Duodenal mucosa (tissue), 2 donors: ENCODE data around the gene CCDC33.

Source experiments
- H3K27ac ChIP-seq: one replicate; pipeline ENCODE4 v1.7.0; 2013; ENCODE audit warnings: low read depth, low read length
- H3K27me3 ChIP-seq, 2 donors: one replicate each; pipeline ENCODE4 v1.7.0; 2013; ENCODE audit warnings: low read length in 2 of 2, control low read depth in 1 of 2; ENCODE audit not compliant: insufficient read depth in 2 of 2, control insufficient read depth in 1 of 2
- H3K36me3 ChIP-seq, 2 donors: one replicate each; pipeline ENCODE4 v1.7.0; 2013; ENCODE audit warnings: low read length in 2 of 2, control low read depth in 1 of 2; ENCODE audit not compliant: insufficient read depth in 2 of 2, control insufficient read depth in 1 of 2
- H3K4me1 ChIP-seq, 2 donors: one replicate each; pipeline ENCODE4 v1.7.0; 2013; ENCODE audit warnings: low read length in 2 of 2, control low read depth in 1 of 2; ENCODE audit not compliant: insufficient read depth in 2 of 2, control insufficient read depth in 1 of 2
- H3K4me3 ChIP-seq, 2 donors: one replicate each; pipeline ENCODE4 v1.7.0; 2013; ENCODE audit warnings: low read length in 2 of 2, low read depth in 1 of 2
- H3K9ac ChIP-seq, 2 donors: one replicate each; pipeline ENCODE4 v1.7.0; 2013; ENCODE audit warnings: low read length in 2 of 2, low read depth in 1 of 2
- H3K9me3 ChIP-seq, 2 donors: one replicate each; pipeline ENCODE4 v1.7.0; 2013; ENCODE audit warnings: low read length in 2 of 2, control low read depth in 1 of 2; ENCODE audit not compliant: control insufficient read depth in 1 of 2

CCDC33 gene

DNA sequence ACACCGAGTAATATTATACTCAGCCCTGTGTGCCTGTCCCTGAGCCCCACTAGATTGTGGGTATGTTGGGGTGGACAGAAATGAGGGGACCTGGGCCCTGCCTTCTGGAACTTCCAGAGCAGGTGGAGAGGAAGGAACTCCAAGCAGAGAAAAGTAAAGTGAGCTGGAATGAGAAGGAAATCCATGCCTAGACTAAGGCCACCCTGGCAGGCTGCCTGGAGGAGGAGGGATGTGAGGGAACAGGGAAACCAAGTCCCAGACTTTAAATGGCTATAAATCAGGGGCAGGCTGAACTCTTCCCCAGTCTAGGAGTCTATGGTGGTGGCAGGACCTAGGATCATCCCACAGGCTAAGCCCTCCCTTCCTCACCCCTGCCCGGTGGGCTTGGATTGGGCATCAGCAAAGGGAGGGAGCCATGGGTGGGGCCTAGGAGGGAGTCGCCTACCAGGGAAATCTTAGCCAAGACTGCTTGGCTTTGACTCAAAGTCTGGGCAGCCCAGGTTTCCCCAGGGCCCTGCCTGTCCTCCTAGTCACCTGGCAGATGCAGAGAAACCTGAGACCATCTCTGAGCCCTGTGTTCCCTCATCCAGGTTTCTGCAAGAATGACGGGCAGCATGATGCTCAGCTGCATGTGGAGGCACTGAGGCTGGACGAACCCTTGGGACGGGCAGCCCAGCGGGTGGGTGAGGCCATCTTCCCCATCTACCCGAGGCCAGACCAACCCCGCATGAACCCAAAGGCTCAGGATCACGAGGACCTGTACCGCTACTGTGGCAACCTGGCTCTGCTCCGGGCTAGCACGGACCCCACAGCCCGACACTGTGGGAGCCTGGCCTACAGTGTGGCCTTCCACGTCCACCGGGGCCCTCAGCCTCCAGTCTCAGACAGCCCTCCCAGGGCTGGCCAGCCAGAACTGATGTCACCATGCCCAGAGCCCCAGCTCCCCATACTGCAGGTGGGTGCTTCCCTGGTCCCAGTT is 17.9 kb upstream of the CCDC33 start:
- H3K4me1 ChIP-seq = no peaks in the 10 kb centered on the region
- H3K9me3 ChIP-seq = no peaks in the 10 kb centered on the region
- no peak overlapping the region for H3K4me3 ChIP-seq
- peaks cover 12 to 22% of the 10 kb centered on the region in 2 donors for H3K27me3 ChIP-seq
- no peak overlapping the region for H3K9ac ChIP-seq
- H3K36me3 ChIP-seq = no peaks in the 10 kb centered on the region
- H3K27ac ChIP-seq = no peak overlapping the region

DNA sequence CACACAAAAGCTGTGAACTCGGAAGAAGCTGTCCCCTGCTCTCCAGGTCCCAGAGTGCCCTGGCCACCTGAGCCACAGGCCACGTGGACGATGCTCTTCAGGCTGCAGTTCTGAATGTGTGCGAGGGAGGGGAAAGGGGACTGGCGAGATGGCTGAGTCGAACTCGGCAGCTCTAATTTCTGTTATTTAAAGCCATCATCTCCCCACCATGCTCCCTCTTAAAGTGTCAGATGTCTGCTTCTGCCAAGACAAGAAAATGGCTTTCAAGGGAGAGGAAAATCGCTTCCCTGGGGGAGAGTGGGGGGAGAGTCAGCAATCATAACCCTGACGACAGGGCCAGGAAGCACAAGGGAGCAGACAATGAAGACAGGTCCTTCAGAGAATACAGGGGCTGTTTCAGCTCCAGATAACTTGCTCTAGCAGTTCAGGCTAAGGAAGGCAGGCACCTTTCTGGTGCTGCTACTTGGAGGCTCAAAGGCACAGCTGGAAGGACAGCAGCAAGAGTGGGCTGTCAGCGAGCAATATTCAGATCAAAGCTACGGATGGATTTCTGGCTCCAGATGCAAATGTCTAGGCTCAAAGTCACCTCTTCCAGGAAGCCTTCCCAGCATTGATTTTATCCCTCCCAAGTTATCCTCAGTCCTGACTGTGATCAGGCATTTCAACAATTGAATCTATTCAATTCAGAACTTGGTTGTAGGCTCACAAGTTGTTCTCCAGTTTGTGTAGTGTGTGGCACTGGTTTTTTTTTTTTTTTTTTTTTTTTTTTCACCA is 15.5 kb upstream of the CCDC33 start:
- Histone ChIP-seq H3K4me1 (no peaks in the 10 kb centered on the region), H3K4me3 (no peak overlapping the region), H3K9me3 (no peaks in the 10 kb centered on the region), H3K27me3 (peaks cover 23 to 27% of the 10 kb centered on the region in 2 donors), H3K9ac (no peak overlapping the region), H3K27ac (no peak overlapping the region), H3K36me3 (no peaks in the 10 kb centered on the region)

DNA sequence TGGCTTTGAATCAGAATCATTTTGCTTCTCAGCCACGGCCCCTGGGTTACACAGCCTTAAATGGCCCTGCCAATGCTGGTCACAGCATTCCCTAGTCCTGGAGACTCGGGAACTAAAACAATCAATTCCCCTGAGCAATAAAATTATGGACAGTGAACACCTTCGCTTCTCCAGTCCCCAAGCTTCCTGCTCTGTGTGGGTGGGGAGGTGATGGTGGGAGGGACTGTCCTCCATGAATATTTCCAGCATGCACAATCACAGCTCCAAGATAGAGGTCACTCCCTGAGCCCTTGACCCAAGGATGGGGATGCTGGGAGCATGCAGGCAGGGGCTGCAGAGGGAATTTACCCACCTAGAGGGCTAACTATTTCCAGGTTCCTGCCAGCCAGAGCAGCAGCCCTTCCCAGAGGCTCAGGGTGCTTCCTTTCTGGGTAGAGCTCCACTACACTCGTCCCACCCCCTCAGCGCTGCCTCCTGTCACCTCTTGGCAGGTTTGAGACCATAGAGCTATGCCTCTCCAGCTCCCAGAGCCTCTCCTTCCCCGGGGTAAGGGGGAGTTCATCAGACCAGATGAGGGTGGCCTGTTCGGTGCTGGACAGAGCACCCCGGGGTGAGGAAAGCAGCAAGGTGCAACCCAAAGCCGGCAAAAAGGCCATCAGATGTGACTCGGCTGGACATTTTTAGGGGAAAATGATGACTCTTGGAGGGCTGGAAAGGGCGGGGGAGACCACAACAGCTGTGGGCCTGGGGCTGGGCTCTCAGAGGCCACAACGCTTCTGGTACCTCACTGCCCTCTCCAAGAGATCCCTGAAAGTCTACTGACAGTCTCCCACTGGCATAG is 14.5 kb upstream of the CCDC33 start:
- no peak overlapping the region for H3K9ac ChIP-seq
- H3K4me3 ChIP-seq = no peak overlapping the region
- H3K9me3 ChIP-seq = no peaks in the 10 kb centered on the region
- H3K4me1 ChIP-seq = no peaks in the 10 kb centered on the region
- no peaks in the 10 kb centered on the region for H3K36me3 ChIP-seq
- H3K27ac ChIP-seq = no peak overlapping the region
- H3K27me3 ChIP-seq = peaks cover 23 to 27% of the 10 kb centered on the region in 2 donors

DNA sequence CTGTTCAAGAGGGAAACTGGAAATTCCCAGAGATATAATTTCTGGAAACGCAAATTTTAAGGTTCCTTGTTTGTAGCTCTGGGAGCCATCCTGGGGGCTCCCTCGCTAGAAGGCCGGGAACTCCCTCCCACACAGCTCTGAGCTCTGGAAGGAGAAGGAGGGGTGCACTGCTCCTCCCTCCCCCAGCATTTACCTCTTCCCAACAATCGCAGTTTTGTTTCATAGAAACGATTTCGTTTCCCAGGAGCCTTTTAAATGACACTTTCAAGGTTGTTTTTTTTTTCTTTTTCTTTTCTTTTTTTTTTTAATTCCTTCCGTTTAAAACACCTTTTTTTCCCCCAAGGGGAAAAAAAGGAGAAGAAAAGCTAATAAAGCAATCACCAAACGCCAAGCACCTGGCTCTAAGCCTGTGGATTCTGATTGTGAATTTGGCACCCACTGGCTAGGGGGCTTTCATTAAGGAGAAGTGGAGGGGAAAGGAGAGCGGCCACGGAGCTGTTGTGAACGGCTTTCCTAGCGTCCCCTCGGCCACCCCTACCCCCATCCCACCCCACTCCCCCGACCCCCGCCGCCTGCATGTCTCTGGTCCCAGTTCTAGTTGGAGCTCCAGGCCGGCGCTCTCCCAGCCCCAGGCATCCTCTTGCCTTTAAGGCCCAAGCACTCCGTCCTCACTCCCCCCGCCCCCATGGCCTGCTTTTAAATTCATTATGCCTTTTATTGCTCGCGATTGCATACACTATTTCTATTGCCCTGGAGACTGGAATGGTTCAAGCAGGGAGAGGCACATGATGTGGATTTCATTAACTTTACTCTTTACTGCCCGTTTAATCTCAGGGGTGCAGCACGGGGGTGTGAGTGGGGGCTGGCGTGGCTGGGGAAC is 13.6 kb upstream of the CCDC33 start:
- H3K27ac ChIP-seq = no peak overlapping the region
- no peaks in the 10 kb centered on the region for H3K9me3 ChIP-seq
- no peaks in the 10 kb centered on the region for H3K36me3 ChIP-seq
- H3K4me1 ChIP-seq = no peaks in the 10 kb centered on the region
- no peak overlapping the region for H3K4me3 ChIP-seq
- peaks cover 23 to 27% of the 10 kb centered on the region in 2 donors for H3K27me3 ChIP-seq
- H3K9ac ChIP-seq = no peak overlapping the region

DNA sequence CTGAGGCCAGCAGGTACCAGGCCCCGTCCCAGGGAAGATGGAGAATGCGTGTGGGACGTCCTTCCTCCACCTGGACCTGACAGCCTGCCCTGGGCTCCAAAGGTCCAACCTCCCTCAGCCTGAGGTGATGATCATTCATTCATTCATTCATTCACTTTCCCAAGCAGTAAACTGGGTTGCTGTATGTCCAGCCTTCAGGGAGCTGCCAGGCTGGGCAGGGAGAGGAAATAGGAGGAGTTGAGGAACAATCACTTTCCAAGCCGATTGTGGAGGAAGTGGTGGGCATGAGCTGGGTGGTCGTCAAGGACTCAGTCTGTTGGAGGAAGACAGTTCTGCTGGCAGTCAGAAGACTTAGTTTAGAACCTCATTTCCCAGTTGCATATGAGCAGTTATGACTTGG is 10.2 kb upstream of the CCDC33 start:
- Histone ChIP-seq H3K4me1 (no peaks in the 10 kb centered on the region), H3K4me3 (no peak overlapping the region), H3K27me3 (peaks cover 14 to 27% of the 10 kb centered on the region in 2 donors), H3K36me3 (no peaks in the 10 kb centered on the region), H3K9ac (no peak overlapping the region), H3K9me3 (no peaks in the 10 kb centered on the region), H3K27ac (no peak overlapping the region)

DNA sequence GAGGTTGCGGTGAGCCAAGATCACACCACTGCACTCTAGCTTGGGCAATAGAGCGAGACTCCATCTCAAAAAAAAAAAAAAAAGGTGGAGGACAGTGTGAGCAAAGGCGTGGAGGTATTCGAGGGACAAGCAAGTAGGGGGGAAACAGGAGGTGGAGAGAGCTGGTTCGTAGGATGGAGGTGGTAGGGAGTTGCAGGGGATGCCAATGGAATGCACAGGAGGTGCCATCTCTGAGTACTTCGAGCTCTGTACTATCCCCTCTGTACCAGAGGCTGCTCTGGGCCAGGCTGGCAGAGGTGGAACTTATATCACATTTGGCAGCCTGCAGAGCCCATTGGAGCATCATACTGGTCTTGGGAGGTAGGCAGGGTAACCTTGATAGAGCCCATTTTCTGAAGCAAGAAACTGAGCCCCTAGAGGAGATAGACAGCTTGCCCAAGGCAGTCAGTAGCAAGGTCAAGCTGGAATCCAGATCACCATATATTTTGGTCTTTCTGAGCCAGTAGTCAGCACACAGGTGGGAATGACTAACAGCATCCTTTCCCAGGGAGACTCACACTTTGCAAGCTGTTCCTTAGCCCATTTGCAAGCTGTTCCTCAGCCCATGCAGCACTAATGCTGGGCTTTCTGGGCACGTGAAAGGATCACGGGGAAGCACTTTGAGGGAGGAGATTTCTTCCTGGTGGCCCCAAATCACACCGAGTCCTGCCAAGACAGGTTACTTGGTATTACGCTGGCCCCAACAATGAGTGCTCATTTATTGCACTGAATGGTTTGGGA is 9.2 kb upstream of the CCDC33 start:
- Histone ChIP-seq H3K4me3 (no peak overlapping the region), H3K27me3 (peaks cover 6 to 21% of the 10 kb centered on the region in 2 donors)

DNA sequence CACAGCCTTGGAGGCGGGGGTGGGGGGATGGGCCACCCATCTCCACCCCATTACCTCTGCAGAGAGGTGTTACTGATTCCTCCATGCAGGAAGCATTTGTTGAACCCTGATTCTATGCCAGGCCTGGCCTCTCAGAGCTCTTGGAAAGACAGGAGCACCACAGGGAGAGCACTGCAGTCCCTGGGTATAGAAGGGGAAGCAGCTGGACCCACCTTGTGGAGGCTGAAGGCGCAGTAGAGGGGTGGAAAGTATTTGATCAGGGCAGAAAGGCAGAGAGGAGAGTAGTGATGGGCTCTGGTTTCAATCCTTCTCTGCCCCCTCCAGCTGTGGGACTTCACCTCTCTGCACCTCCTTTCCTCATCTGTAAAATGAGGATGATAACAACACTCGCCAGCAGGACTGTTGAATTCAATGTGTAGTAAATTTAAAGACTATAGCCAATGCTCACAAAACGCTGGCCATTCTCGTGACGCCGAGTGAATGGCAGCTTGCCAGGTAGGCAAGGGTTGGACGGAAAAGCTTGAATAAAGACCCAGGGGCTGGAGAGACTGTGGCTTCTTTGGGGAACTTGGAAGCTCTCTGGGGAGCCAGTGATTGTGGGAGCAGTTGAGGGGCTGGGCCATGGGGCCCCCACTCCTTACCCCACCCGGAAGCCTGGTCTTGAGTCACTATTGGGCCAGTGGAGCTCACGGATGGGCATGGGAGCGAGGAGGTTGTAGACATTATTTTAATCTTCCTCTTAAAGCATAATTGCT is 8.0 kb upstream of the CCDC33 start:
- Histone ChIP-seq H3K36me3 (no peaks in the 10 kb centered on the region), H3K9ac (no peak overlapping the region), H3K9me3 (no peaks in the 10 kb centered on the region), H3K27ac (no peak overlapping the region), H3K27me3 (peaks cover 2 to 15% of the 10 kb centered on the region in 2 donors), H3K4me3 (no peak overlapping the region), H3K4me1 (no peaks in the 10 kb centered on the region)

More for the DNA sequence above, 9.2 kb upstream of the CCDC33 start:
- Histone ChIP-seq H3K36me3 (no peaks in the 10 kb centered on the region), H3K4me1 (no peaks in the 10 kb centered on the region), H3K9me3 (no peaks in the 10 kb centered on the region), H3K9ac (no peak overlapping the region), H3K27ac (no peak overlapping the region)

DNA sequence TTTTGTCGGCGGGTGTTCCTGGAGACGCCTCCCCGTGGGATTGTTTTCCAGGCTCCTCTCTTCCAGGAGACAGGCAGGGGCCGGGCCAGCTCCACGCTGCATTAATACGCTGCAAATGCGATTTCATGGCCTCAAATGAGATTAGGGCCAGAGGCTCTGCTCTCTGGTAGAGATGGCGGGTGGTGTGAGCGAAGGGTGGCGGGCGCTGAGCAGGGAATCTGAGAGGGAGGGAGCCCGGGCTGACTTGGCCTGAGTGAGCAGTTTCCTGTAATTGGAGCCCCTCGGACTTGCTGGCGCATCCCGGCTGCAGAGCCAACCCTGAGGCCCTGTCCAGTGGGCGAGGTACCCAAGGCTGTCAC is 7.4 kb upstream of the CCDC33 start:
- H3K4me3 ChIP-seq = no peak overlapping the region
- no peaks in the 10 kb centered on the region for H3K4me1 ChIP-seq
- no peak overlapping the region for H3K27ac ChIP-seq
- H3K9ac ChIP-seq = no peak overlapping the region
- H3K36me3 ChIP-seq = no peaks in the 10 kb centered on the region
- H3K9me3 ChIP-seq = no peaks in the 10 kb centered on the region
- H3K27me3 ChIP-seq = peaks cover 0 to 10% of the 10 kb centered on the region in 2 donors
